G401 (cell line): ENCODE results near the gene CAVIN4. TPM values are rescaled to one million over a fixed set of nuclear protein-coding genes. Genes with fewer than 3 reads are reported as not detected.

Experiments
- DNase-seq: peaks from one replicate; pipeline ENCODE4 v3.0.0-alpha.2; 2015; ENCODE audit warnings: low spot score
- in situ Hi-C: cut with HindIII; loops from 2 replicates; pipeline ENCODE4 v1.10.0; 2016; ENCODE audit warnings: low sequenced_read_pairs, mixed read lengths
- total RNA-seq: library from RNA; depleted of rRNA; stranded (reverse); fragments of >200 nt; shearing (Covaris generic); gene quantifications from 2 replicates; pipeline ENCODE4 v1.2.3, GENCODE V29; 2014; rRNA removed

Gene CAVIN4, protein sequence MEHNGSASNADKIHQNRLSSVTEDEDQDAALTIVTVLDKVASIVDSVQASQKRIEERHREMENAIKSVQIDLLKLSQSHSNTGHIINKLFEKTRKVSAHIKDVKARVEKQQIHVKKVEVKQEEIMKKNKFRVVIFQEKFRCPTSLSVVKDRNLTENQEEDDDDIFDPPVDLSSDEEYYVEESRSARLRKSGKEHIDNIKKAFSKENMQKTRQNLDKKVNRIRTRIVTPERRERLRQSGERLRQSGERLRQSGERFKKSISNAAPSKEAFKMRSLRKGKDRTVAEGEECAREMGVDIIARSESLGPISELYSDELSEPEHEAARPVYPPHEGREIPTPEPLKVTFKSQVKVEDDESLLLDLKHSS
- total RNA-seq: 0.49 and 0.68 TPM in 2 replicates

DNA sequence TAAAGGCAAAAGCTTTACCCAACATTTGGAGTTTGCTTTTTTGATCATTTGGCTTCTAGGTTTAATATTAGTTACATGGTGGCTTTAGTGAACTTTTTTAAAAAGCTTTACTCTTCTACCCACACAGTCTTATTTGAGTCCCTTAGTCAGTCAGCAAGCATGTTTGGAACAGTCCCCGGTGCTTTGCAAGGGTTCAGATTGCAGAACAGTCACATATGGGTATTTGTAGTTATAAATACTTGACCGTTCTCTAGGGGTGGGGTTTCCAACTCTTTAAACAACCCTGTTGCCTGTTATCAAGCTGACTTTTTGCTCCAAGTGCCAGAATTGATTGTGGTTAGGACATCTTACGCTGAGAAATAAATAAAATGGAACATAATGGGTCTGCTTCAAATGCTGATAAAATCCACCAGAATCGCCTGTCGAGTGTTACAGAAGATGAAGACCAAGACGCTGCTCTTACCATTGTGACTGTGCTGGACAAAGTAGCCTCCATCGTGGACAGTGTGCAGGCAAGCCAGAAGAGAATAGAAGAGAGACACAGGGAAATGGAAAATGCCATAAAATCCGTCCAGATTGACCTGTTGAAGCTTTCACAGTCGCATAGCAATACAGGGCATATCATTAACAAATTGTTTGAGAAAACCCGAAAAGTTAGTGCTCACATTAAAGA is at the start of gene CAVIN4:
TSS of gene CAVIN4 (plus strand) at position 304 of the 673 bp plus-strand sequence. CDS start at position 369, 65 bp downstream.
- no peak for DNase-seq
- in situ Hi-C loops: no loop called here

DNA sequence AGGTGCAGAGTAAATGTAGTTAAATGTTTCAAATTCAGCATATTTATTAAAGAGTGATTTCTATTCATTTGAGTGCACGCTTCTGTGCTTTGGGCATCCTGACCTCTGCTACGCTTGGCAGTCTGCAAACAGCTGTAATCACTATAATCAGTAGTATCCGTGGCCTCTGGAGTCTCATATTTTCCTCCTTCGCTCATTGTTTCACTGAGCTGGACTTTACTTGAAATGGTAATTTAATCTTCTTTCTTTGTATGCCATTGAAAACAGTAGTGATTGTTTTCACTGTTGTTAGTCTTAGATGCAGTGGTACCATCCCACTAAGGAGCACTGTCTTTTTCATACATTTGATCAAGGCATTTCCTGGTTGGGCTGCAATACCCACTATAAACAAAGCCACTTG is 43.5 kb upstream of the CAVIN4 start:
- in situ Hi-C loops: no loop called here
- DNase-seq: no peak

DNA sequence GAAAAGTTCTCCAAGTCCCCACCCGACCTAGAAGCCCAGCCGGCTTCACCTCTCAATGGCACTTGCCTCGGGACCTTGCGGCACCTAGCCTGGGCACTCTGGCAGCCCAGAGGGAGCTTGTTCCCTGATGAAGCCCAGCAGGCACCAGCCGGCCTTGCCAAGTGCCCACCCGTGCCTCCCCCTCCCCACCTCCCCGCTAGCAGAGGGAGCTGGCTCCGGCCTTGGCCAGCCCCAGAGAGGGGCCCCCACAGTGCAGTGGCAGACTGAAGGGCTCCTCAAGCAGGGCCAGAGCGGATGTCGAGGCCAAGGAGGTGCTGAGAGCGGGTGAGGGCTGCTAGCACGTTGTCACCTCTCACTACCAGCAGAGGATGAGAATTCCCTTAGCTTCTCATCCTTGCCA is 37.6 kb upstream of the CAVIN4 start:
- in situ Hi-C loops: no loop called here
- no peak for DNase-seq

DNA sequence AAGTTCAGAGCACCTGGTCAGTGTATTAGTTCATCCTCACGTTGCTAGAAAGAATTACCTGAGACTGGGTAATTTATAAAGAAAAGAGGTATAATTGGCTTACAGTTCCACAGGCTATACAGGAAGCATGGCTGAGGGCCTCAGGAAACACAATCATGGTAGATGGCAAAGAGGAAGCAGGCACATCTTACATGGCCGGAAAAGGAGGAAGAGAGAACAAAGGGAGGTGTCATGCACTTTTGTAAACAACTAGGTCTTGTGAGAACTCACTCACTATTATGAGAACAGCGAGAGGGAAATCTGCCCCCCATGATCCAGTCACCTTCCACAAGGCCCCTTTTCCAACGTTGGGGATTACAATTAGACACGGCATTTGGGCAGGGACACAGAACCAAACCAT is 28.8 kb upstream of the CAVIN4 start:
- in situ Hi-C loops: no loop called here
- no peak for DNase-seq

DNA sequence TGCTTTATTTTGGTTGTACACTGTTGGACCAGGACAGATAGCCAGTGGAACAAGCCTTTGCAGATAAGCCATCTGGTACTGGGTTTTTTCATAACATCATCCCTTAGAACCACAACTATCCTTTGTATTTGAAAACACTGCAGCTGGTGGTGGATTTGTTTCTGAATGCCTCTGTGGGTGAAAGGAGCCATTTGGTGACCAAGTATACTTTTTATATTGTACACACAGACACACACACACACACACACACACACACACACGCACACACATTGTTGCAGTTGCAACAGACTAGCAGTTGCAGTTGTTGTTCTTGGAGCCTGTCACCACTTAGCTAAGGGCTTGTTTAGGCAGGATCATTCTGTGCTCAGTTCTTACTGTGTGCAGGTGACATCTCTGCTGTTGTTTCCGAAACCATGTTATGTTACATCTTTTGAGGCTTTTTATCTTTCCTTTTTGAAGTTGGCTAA is 22.9 kb upstream of the CAVIN4 start:
- DNase-seq: peak; percentile 5
- in situ Hi-C loops: no loop called here

DNA sequence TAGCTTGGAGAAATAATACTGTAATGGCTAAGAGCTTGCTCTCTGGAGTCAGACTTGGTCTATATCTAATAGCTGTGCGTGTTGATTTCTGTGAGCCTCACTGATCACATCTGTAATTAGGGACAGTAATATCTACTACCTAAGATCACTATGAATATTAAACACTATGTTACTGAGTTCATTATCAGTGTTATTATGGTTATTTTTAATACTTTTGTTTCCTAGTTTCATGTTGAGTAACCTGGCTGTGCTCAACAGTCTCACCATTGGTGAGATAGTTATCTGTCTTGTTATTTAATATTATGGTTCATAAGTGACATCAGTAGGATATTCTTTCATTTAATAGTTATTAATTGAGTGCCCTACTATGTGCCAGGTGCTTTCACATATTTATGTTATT is 22.4 kb upstream of the CAVIN4 start:
- no peak for DNase-seq
- in situ Hi-C loops: no loop called here

DNA sequence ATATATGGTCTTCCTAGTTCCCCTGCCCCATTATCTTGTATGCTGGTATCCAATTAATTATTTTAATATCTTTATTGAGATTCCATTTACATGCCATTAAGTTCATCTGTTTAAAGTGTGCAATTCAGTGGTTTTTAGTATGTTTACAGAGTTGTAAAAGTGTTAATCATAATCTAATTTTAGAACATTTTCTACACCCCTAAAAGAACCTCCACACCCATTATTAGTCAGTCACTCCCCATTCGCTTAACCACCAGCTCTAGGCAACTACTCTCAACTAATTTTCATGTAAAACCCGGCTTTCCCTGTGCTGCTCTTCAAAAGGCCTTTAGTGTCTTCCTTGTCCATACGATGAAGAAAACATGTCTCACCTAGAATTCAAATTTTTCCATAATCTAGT is 20.8 kb upstream of the CAVIN4 start:
- DNase-seq: no peak
- in situ Hi-C loops: no loop called here

DNA sequence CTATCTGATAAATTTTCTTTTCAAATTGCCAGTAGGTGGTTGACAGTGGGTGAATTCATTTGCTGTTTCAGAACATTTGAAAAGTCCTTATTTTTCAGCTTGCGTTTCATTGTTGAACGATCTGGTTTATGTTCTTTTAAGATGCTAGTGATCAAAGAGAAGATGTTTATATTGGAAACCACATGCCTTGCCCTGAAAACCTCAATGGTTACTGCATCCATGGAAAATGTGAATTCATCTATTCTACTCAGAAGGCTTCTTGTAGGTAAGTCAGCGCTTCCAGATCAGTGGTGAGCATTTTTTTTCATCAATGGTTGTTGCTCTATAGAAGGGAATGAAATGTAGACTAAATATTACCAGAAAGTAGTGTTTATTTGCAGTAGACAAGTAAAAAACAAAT is 16.6 kb upstream of the CAVIN4 start:
- in situ Hi-C loops: no loop called here
- DNase-seq: no peak

DNA sequence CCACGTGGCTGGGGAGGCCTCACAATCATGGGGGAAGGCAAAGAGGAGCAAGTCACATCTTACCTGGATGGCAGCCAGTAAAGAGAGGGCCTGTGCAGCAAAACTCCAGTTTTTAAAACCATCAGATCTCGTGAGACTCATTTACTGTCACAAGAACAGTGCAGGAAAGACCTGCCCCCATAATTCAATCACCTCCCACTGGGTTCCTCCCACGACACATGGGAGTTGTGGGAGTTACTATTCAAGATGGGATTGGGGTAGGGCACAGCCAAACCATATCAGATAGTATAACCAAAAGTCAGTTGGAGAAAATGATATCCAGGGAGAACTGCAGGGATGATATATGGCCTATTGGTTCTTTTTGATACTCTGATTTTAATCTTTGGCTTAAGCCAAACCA is 10.0 kb upstream of the CAVIN4 start:
- DNase-seq: no peak
- in situ Hi-C loops: no loop called here

DNA sequence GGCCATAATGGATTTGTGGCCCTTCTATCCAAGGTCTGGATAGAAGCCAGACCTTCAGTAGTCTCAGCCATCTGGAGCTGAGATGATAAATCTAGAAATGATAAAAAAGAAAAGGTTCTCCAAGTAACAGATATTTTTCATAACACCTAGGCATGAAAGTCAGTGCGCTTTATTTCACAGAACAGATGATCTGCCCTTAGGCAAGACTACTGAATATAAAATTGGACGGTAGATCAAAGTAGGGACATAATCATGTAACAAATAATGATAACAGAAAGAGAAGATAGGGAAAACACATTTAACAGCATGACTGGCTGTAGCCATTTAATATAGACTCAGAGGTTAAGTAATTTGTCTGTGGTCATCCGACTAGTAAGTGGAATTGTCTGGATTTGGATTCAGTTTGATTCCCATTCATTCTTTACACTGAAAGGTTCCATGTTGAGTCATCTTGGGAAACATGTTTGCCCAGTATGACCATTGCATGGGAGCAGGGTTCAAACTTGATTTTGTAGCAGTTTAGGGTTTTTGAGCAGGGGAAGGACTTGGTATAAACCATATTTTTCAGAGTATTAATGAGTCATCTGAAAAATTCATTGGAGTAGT is 4.1 kb upstream of the CAVIN4 start:
- DNase-seq: peak; percentile 44
- in situ Hi-C loops: no loop called here

DNA sequence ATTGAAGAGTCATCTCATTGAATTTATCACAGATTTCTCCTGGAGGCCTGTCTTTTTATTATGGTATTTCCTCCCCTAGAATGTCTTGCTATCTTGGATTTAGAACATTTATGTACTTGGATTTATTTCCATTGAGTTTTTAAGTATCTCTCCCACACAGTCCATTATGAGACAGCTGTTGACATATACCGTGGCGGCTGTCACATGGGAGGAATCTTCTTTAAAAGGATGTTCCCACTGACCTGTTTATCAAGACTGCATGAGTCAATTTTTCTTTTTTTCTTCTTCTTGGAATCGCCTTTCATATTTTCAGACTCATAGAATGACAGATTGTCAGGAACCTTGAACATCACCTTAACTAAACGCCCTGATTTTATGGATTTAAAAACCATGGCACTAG is 2.9 kb upstream of the CAVIN4 start:
- in situ Hi-C loops: no loop called here
- no peak for DNase-seq

DNA sequence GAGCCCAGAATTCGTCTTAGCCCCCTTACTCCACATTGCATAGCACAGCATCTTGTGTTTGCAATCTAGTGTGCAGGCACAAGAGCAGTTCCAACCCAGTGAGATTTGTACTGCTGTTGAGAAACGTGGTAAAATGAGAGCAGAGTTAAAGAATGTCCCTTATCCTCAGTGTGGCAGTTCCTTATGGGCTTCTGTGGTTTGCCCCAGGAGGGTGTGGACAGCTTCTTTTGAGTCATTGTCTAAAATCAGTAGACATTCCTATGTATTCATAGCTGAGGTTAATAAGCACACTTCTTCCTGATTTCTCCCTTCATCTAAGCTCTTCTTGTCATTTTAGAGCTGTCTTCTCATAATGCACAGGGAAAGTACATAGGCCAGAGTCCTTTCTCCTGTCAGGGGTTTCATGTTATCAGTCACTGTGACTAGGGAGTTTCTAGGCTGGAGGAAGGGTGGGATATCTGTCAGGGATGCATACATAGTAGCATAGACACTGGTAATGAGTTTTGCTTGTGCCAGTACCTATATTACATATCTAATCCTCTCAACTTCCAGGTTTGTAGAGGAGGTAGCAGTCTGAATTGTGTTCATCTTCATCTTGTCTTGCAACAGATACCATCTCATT is 2.0 kb upstream of the CAVIN4 start:
- in situ Hi-C loops: no loop called here
- no peak for DNase-seq

DNA sequence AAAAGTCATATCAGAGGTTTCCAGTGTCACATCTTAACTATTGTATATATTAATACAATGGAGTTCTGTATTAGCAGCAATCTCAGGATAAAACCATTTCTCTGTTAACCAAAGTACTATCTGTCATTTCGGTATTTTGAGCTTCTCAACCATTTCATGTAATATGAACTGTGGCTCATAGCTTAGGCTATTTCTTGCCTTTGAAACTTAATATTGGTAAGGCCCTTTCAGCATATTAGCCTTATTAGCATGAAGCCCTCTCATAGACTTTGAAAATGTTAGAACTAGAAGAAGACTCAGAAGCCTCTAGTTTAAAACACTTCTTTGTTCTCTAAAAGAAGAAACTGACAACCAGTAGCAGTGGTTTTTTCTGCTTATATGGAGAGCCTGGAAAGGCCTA is 731 bp downstream of the CAVIN4 start:
- in situ Hi-C loops: no loop called here
- no peak for DNase-seq

DNA sequence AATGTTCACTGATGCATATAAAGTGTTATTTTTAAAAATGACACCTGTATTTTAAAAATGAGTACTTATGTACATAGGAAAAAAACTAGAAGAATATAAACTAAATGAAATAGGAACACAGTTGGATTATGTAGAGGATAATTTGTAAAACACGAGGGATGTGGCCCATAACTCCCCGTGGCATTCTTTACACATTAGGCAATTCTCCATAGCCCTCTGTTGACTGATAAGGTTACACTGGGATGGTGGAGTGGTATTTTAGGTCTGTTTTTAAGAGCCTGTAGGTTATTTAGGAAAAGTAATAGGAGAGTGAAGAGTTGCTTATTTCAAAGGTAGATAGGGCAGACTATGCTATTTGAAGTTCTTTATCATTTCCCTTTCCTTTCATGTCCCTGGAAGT is 1.8 kb downstream of the CAVIN4 start:
- no peak for DNase-seq
- in situ Hi-C loops: no loop called here

DNA sequence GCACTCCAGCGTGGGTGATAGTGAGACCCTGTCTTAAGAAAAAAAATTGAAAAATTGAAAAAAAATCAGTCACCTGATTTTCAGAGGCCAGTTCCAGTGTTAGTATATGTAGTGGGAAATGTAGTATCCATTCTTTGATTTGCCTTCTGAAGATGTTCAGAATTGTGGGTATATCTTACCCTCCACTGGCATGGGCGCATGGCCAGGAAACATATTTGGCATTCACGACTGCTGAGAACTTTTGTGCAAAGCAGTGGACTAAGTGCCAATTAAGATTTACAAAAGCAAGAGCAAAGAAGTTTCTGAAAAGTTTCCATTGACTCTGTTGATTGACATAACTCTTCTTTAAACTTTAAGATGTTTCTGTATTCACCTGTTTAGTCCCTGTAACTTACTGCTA is 2.4 kb downstream of the CAVIN4 start:
- in situ Hi-C loops: no loop called here
- no peak for DNase-seq

DNA sequence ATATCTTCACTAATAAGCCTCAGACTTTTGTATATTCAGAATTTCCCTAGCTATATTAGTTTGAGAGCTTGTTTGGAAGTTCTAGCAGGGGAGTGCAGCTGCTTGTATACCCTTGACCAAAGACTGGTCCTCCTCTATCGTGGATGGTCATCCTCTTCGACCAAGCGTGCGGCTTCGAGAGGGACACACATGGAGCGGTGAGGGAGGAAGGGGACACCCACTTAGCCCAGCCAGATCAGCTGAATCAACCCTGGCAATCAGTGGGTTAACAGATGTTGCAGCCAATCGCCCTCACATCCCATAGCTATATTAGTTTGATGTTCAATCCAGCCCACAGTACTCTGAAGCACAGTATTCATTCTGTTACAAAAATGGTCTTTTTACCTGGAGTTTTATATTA is 3.2 kb downstream of the CAVIN4 start:
- in situ Hi-C loops: no loop called here

DNA sequence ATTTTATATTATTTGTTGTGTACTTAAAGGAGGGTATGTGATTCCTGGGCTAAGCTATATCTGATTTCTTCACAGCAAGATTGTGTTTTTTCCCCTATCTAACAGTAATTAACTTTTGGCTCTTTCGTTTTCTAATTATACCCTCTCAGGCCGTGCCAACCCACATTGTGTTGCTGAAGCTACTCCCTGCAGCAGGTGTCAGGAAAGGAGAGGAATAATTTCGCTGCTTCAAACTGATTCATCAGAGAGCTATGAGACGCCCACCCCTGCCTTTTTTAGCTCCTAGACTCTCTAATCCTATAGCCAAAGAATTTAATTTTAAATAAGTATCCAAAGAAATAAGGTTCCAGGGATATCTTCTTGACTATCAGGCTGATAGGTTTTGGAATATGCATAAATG is 3.8 kb downstream of the CAVIN4 start:
- in situ Hi-C loops: no loop called here
- no peak for DNase-seq

More for the DNA sequence above, 3.2 kb downstream of the CAVIN4 start:
- DNase-seq: no peak

DNA sequence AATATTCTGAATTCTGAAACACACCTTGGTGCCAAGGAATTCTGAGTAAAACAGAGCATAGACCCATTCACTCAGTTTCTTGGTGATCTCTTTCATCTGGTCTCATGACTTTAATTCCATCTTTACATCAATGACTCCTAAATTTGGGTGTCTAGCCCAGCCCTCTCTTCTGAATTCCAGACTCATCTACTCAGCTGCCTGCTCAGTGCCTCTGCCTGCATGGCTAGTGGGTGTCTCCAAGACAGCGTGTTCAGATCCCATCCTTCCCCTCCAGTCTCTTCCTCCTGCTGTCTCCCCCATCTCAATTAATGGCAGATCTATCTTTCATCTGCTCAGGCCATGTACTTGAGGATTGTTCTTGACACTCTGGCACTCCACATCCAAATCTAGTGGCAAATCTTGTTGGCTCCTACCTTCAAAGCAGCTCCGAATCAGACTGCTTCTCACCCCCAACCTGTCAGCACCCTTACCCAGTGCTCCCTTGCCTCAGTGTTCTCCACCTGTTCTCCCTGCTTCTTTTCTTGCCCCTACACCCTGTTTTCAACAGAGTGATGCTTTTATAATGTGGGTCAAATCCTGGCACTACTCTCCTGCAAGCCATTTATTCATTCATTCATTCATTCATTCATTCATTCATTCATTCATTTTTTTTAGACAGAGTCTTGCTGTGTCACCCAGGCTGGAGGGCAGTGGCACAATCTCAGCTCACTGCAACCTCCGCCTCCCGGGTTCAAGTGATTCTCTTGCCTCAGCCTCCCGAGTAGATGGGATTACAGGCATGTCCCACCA is 5.3 kb downstream of the CAVIN4 start:
- no peak for DNase-seq
- in situ Hi-C loops: no loop called here

DNA sequence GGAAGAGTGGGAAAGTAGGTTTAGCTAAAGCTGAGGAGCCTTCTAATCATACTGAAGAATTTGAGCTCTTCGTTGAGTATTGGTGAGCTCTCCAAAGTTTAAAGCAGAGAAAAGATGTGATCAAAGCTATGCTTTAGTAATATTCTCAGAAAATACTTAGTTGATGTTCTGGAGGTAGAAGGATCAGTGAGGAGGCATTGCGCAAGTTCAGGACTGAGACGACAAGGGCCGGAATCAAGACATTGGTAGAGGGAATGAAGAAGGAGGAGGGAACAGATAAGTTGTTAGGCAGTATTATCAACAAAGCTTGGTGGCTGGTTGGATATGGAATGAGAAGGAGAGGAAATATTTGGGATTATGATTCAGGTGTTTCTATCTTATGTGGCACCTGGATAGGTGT is 7.1 kb downstream of the CAVIN4 start:
- in situ Hi-C loops: no loop called here
- no peak for DNase-seq
